Measurements from ENCODE around the gene NCAM1. TPM values are rescaled to one million over a fixed set of nuclear protein-coding genes. Genes with fewer than 3 reads are reported as not detected.

The NCAM1 gene
- total and polyA plus RNA-seq, 2 donors (not counting 3 experiments of a cell fraction or from before 2014, with no cell fraction given), result 0.03 TPM; not detected in 1

GRCh38 chr11:113134626-113135025 is 173.4 kb downstream of the NCAM1 start:
- Histone ChIP-seq H3K4me2 (ENCODE audit: insufficient read depth, low read length) (no peak overlapping the region), H2AFZ (ENCODE audit: low read depth, low read length) (no peak overlapping the region), H3K9me1 (replicated peaks; ENCODE audit: control insufficient read depth, extremely low read depth, insufficient read depth, low read length) (no peaks in the 10 kb centered on the region), H3K79me2 (ENCODE audit: control insufficient read depth, insufficient read depth, low read length) (no peaks in the 10 kb centered on the region), H3K27me3 (ENCODE audit: control insufficient read depth in 2 of 2, insufficient read depth in 2 of 2, low read length in 2 of 2) (no peaks in the 10 kb centered on the region), H3K9ac (replicated peaks; ENCODE audit: extremely low read depth, insufficient read depth, low read length) (no peak overlapping the region), H3K4me3 (replicated peaks in 1 of 3; ENCODE audit: insufficient read depth in 1 of 3, low read depth in 1 of 3, low read length in 3 of 3) (no peak overlapping the region), H3K36me3 (ENCODE audit: control insufficient read depth in 2 of 2, extremely low read depth in 1 of 2, insufficient read depth in 2 of 2, low read length in 2 of 2) (no peaks in the 10 kb centered on the region), H4K20me1 (replicated peaks; ENCODE audit: control insufficient read depth, extremely low read depth, insufficient read depth, low read length) (no peaks in the 10 kb centered on the region), H3K4me1 (ENCODE audit: control insufficient read depth, extremely low read depth, insufficient read depth, low read length) (no peaks in the 10 kb centered on the region), H3K9me3 (replicated peaks; ENCODE audit: control insufficient read depth, insufficient read depth, low read length) (peaks cover 5% of the 10 kb centered on the region), H3K27ac (ENCODE audit: insufficient read depth, low read depth, low read length) (no peak overlapping the region)
- BruUV-seq (replicated peaks), result no TSS peak
- intact Hi-C loops (cut with micrococcal nuclease), result no loop called here
- ChIA-PET CTCF (no interaction called here), POLR2A (interaction anchor here (0.6 kb wide), 1 partner anchor 81 kb away, joined by 5 read pairs; no protein-coding TSS in a partner anchor)
- TF ChIP-seq GATA2 (IDR thresholded peaks at IDR 0.05; ENCODE audit: insufficient read depth, insufficient read length, low read depth, low read length) (no peak), POLR2A (IDR thresholded peaks at IDR 0.05; ENCODE audit: low read depth, low read length) (no peak), POLR2AphosphoS5 (IDR thresholded peaks at IDR 0.05; ENCODE audit: insufficient read depth, low read depth, low read length) (no peak), FOS (IDR thresholded peaks at IDR 0.05; ENCODE audit: borderline replicate concordance, insufficient read depth, low read length) (no peak), MYC (IDR thresholded peaks at IDR 0.05; ENCODE audit: low read depth, low read length) (no peak), MAX (IDR thresholded peaks at IDR 0.05; ENCODE audit: insufficient read depth, insufficient read length) (no peak), EZH2 (IDR thresholded peaks at IDR 0.05; ENCODE audit: borderline replicate concordance, low read depth, low read length, severe bottlenecking) (no peak), JUN (IDR thresholded peaks at IDR 0.05; ENCODE audit: borderline replicate concordance, insufficient read depth, insufficient read length, low read depth) (no peak), CTCF (IDR thresholded peaks at IDR 0.05; ENCODE audit: extremely low read depth in 1 of 2, insufficient read depth in 1 of 2, low read depth in 1 of 2, low read length in 2 of 2) (no peak)
- FAIRE-seq (no peak), DNase-seq (ENCODE audit: low read depth, low spot score) (no peak)
- dilution Hi-C loops (cut with MboI; ENCODE audit: extremely low pct_ligation_motif_present, low sequenced_read_pairs), result no loop called here

Data from endothelial cell of umbilical vein (primary cell).